ENCODE data around the gene PITPNC1. TPM values are rescaled to one million over a fixed set of nuclear protein-coding genes. Genes with fewer than 3 reads are reported as not detected.

Gene PITPNC1
- total RNA-seq, 1 experiment from 2014 or later: 20.8 TPM

- Histone ChIP-seq H3K27me3 (ENCODE audit: control insufficient read depth, insufficient read depth, low read length) (no peaks in the 10 kb centered on the region), H3K36me3 (ENCODE audit: control insufficient read depth, insufficient read depth, low read length) (no peaks in the 10 kb centered on the region), H3K4me3 (ENCODE audit: low read depth in 2 of 2, low read length in 2 of 2) (no peak overlapping the region), H3K27ac (ENCODE audit: low read length) (no peak overlapping the region), H3K4me1 (ENCODE audit: control insufficient read depth, insufficient read depth, low read length) (no peaks in the 10 kb centered on the region), H3K9me3 (ENCODE audit: control insufficient read depth, insufficient read depth, low read depth, low read length) (no peaks in the 10 kb centered on the region)
- no peak for ATAC-seq
- no peak for TF ChIP-seq POLR2AphosphoS5 (IDR thresholded peaks at IDR 0.05; ENCODE audit: low read depth, low read length)
- TF ChIP-seq, protein P1, sequence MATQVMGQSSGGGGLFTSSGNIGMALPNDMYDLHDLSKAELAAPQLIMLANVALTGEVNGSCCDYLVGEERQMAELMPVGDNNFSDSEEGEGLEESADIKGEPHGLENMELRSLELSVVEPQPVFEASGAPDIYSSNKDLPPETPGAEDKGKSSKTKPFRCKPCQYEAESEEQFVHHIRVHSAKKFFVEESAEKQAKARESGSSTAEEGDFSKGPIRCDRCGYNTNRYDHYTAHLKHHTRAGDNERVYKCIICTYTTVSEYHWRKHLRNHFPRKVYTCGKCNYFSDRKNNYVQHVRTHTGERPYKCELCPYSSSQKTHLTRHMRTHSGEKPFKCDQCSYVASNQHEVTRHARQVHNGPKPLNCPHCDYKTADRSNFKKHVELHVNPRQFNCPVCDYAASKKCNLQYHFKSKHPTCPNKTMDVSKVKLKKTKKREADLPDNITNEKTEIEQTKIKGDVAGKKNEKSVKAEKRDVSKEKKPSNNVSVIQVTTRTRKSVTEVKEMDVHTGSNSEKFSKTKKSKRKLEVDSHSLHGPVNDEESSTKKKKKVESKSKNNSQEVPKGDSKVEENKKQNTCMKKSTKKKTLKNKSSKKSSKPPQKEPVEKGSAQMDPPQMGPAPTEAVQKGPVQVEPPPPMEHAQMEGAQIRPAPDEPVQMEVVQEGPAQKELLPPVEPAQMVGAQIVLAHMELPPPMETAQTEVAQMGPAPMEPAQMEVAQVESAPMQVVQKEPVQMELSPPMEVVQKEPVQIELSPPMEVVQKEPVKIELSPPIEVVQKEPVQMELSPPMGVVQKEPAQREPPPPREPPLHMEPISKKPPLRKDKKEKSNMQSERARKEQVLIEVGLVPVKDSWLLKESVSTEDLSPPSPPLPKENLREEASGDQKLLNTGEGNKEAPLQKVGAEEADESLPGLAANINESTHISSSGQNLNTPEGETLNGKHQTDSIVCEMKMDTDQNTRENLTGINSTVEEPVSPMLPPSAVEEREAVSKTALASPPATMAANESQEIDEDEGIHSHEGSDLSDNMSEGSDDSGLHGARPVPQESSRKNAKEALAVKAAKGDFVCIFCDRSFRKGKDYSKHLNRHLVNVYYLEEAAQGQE (IDR thresholded peaks at IDR 0.05; ENCODE audit: insufficient read depth in 1 of 2, low read depth in 2 of 2, low read length in 1 of 2): no peak
- no peak for TF ChIP-seq SIN3A (IDR thresholded peaks at IDR 0.05; ENCODE audit: borderline replicate concordance, insufficient read depth, low read depth, low read length)
- TF ChIP-seq, protein P2, sequence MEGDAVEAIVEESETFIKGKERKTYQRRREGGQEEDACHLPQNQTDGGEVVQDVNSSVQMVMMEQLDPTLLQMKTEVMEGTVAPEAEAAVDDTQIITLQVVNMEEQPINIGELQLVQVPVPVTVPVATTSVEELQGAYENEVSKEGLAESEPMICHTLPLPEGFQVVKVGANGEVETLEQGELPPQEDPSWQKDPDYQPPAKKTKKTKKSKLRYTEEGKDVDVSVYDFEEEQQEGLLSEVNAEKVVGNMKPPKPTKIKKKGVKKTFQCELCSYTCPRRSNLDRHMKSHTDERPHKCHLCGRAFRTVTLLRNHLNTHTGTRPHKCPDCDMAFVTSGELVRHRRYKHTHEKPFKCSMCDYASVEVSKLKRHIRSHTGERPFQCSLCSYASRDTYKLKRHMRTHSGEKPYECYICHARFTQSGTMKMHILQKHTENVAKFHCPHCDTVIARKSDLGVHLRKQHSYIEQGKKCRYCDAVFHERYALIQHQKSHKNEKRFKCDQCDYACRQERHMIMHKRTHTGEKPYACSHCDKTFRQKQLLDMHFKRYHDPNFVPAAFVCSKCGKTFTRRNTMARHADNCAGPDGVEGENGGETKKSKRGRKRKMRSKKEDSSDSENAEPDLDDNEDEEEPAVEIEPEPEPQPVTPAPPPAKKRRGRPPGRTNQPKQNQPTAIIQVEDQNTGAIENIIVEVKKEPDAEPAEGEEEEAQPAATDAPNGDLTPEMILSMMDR (IDR thresholded peaks at IDR 0.05): no peak
- no peak for TF ChIP-seq TCF7L2 (IDR thresholded peaks at IDR 0.05; ENCODE audit: low read depth, low read length)
- in situ Hi-C loops (cut with HindIII; ENCODE audit: low pct_unique_long_range_greater_than_20kb, low sequenced_read_pairs) (no loop called here), intact Hi-C loops (cut with micrococcal nuclease; ENCODE audit: unreplicated experiment) (no loop called here)
- DNase-seq (ENCODE audit: low read depth, low spot score): no peak
- ChIA-PET POLR2A (no interaction called here), CTCF (no interaction called here)
- BruUV-seq (replicated peaks): no TSS peak
These were observed 319.9 kb downstream of the PITPNC1 start for GRCh38 chr17:67696853-67697498.

GRCh38 chr17:67700037-67700724 lies 323.1 kb downstream of the PITPNC1 start:
- CTCF ChIA-PET: no interaction called here
- Histone ChIP-seq H3K36me3 (ENCODE audit: control insufficient read depth, insufficient read depth, low read length) (no peaks in the 10 kb centered on the region), H3K27me3 (ENCODE audit: control insufficient read depth, insufficient read depth, low read length) (no peaks in the 10 kb centered on the region), H3K9me3 (ENCODE audit: control insufficient read depth, insufficient read depth, low read depth, low read length) (no peaks in the 10 kb centered on the region), H3K4me3 (ENCODE audit: low read depth in 2 of 2, low read length in 2 of 2) (no peak overlapping the region), H3K4me1 (ENCODE audit: control insufficient read depth, insufficient read depth, low read length) (no peaks in the 10 kb centered on the region), H3K27ac (ENCODE audit: low read length) (no peak overlapping the region)
- in situ Hi-C loops (cut with HindIII; ENCODE audit: low pct_unique_long_range_greater_than_20kb, low sequenced_read_pairs) (no loop called here), intact Hi-C loops (cut with micrococcal nuclease; ENCODE audit: unreplicated experiment) (no loop called here)
- ATAC-seq (no peak), DNase-seq (ENCODE audit: low read depth, low spot score) (no peak)
- TF ChIP-seq SIN3A (IDR thresholded peaks at IDR 0.05; ENCODE audit: borderline replicate concordance, insufficient read depth, low read depth, low read length) (no peak), TCF7L2 (IDR thresholded peaks at IDR 0.05; ENCODE audit: low read depth, low read length) (no peak), POLR2AphosphoS5 (IDR thresholded peaks at IDR 0.05; ENCODE audit: low read depth, low read length) (no peak)
- TF ChIP-seq, protein P1 (IDR thresholded peaks at IDR 0.05; ENCODE audit: insufficient read depth in 1 of 2, low read depth in 2 of 2, low read length in 1 of 2): no peak
- TF ChIP-seq, protein P2 (IDR thresholded peaks at IDR 0.05): no peak
- POLR2A ChIA-PET: interaction anchor here (0.5 to 0.6 kb wide), 2 partner anchors 17 to 53 kb away, joined by 5 to 6 read pairs; no protein-coding TSS in a partner anchor
- BruUV-seq (replicated peaks): no TSS peak

All from Panc1 (cell line).